MCF 10A (cell line): ENCODE results near the gene GPHN. TPM values are rescaled to one million over a fixed set of nuclear protein-coding genes. Genes with fewer than 3 reads are reported as not detected.

Experiments
- BruUV-seq: library from RNA; stranded (reverse); fragments of 400-500 nt; replicated peaks from 2 replicates; lab custom pipeline; 2021; lab: Mats Ljungman, UMichigan
- CTCF ChIA-PET: fragments of 300-600 bp; sonication (Branson Sonifier 250); formaldehyde crosslinking; extraction: SDS; loops from one replicate; lab custom pipeline; 2021; ENCODE audit warnings: antibody characterized with exemption, inconsistent platforms; lab: Yijun Ruan, JAX
- POLR2A ChIA-PET: fragments of 300-600, 350-650 bp; sonication (Branson Sonifier 250); formaldehyde crosslinking; extraction: SDS; loops from one replicate; lab custom pipeline; 2020; ENCODE audit warnings: antibody characterized with exemption, inconsistent platforms; lab: Yijun Ruan, JAX
- DNase-seq: peaks from one replicate; pipeline ENCODE4 v3.0.0-alpha.2; 2018; ENCODE audit not compliant: unreplicated experiment
- H3K27ac Mint-ChIP-seq: one replicate; pipeline ENCODE4 v1.8.0; 2022; ENCODE audit warnings: mild to moderate bottlenecking, low read depth, mixed read lengths; ENCODE audit not compliant: unreplicated experiment
- H3K27me3 Mint-ChIP-seq: one replicate; pipeline ENCODE4 v1.8.0; 2022; ENCODE audit warnings: mixed read lengths; ENCODE audit not compliant: insufficient read depth, unreplicated experiment
- H3K36me3 Mint-ChIP-seq: one replicate; pipeline ENCODE4 v1.8.0; 2022; ENCODE audit warnings: mild to moderate bottlenecking, moderate library complexity, mixed read lengths; ENCODE audit not compliant: insufficient read depth, unreplicated experiment
- H3K4me1 Mint-ChIP-seq: one replicate; pipeline ENCODE4 v1.8.0; 2022; ENCODE audit warnings: mixed read lengths; ENCODE audit not compliant: insufficient read depth, unreplicated experiment
- H3K4me3 Mint-ChIP-seq: one replicate; pipeline ENCODE4 v1.8.0; 2022; ENCODE audit warnings: mild to moderate bottlenecking, moderate library complexity, mixed read lengths; ENCODE audit not compliant: unreplicated experiment
- H3K9me3 Mint-ChIP-seq: one replicate; pipeline ENCODE4 v1.8.0; 2022; ENCODE audit warnings: mixed read lengths; ENCODE audit not compliant: unreplicated experiment
- CTCF ChIP-seq: fragments of 200-600 bp; IDR thresholded peaks from one replicate; pipeline ENCODE4 v1.8.0; 2022; ENCODE audit warnings: antibody characterized with exemption, mild to moderate bottlenecking; ENCODE audit not compliant: unreplicated experiment
- intact Hi-C: fragments of 100-400 bp; cut with micrococcal nuclease; formaldehyde crosslinking; loops from 2 replicates; pipeline ENCODE4 v1.14.1; 2022
- total RNA-seq: library from RNA; stranded (reverse); gene quantifications from 2 replicates; pipeline ENCODE4 v1.2.3, GENCODE V29; 2022

Gene GPHN
- total RNA-seq, 1 experiment from 2014 or later: 26.8 TPM

- intact Hi-C loops: no loop called here
- ChIA-PET CTCF (interaction anchor here (0.6 kb wide), 2 partner anchors 11 to 105 kb away, joined by 4 to 5 read pairs; no protein-coding TSS in a partner anchor), POLR2A (no interaction called here)
- no peak for TF ChIP-seq CTCF
- Mint-ChIP-seq H3K9me3 (no peaks in the 10 kb centered on the region), H3K4me3 (no peak overlapping the region), H3K36me3 (no peaks in the 10 kb centered on the region), H3K4me1 (no peaks in the 10 kb centered on the region), H3K27me3 (no peaks in the 10 kb centered on the region), H3K27ac (no peak overlapping the region)
- BruUV-seq: no TSS peak
- DNase-seq: no peak
Observed at GRCh38 chr14:67141146-67141900, 633.4 kb downstream of the GPHN start.

- no peak for TF ChIP-seq CTCF
- POLR2A ChIA-PET: interaction anchor here (0.7 kb wide), 1 partner anchor 100 kb away, joined by 3 read pairs; no protein-coding TSS in a partner anchor
- CTCF ChIA-PET: interaction anchor here (0.7 kb wide), 2 partner anchors 220 to 227 kb away, joined by 3 read pairs; no protein-coding TSS in a partner anchor
- no peaks in the 10 kb centered on the region for H3K9me3 Mint-ChIP-seq
- H3K4me1 Mint-ChIP-seq: no peaks in the 10 kb centered on the region
- no peaks in the 10 kb centered on the region for H3K36me3 Mint-ChIP-seq
- no peak overlapping the region for H3K4me3 Mint-ChIP-seq
- DNase-seq: peak; percentile 5
- intact Hi-C loops: no loop called here
- no peak overlapping the region for H3K27ac Mint-ChIP-seq
- H3K27me3 Mint-ChIP-seq: no peaks in the 10 kb centered on the region
- no TSS peak for BruUV-seq
Observed at GRCh38 chr14:67151082-67151666, 643.2 kb downstream of the GPHN start.

GRCh38 chr14:67158566-67158965 is 650.6 kb downstream of the GPHN start:
- Mint-ChIP-seq H3K4me3 (no peak overlapping the region), H3K9me3 (no peaks in the 10 kb centered on the region), H3K27ac (no peak overlapping the region), H3K36me3 (no peaks in the 10 kb centered on the region), H3K4me1 (no peaks in the 10 kb centered on the region), H3K27me3 (no peaks in the 10 kb centered on the region)
- BruUV-seq: no TSS peak
- POLR2A ChIA-PET: no interaction called here
- intact Hi-C loops: no loop called here
- DNase-seq: no peak
- CTCF ChIA-PET: interaction anchor here (0.7 kb wide), 1 partner anchor 155 kb away, joined by 3 read pairs; no protein-coding TSS in a partner anchor
- no peak for TF ChIP-seq CTCF

GRCh38 chr14:67162385-67162784 is 654.4 kb downstream of the GPHN start:
- no peak overlapping the region for H3K27ac Mint-ChIP-seq
- no peak for DNase-seq
- no peaks in the 10 kb centered on the region for H3K4me1 Mint-ChIP-seq
- BruUV-seq: no TSS peak
- no peaks in the 10 kb centered on the region for H3K36me3 Mint-ChIP-seq
- POLR2A ChIA-PET: interaction anchor here (1.3 kb wide), 1 partner anchor 124 kb away, joined by 4 read pairs; no protein-coding TSS in a partner anchor
- no peaks in the 10 kb centered on the region for H3K9me3 Mint-ChIP-seq
- no peak for TF ChIP-seq CTCF
- H3K27me3 Mint-ChIP-seq: no peaks in the 10 kb centered on the region
- CTCF ChIA-PET: interaction anchor here (2.1 kb wide), 1 partner anchor 123 kb away, joined by 6 read pairs; no protein-coding TSS in a partner anchor
- H3K4me3 Mint-ChIP-seq: no peak overlapping the region
- intact Hi-C loops: no loop called here
